ENCODE measurements around the gene CCDC150. TPM values are rescaled to one million over a fixed set of nuclear protein-coding genes. Genes with fewer than 3 reads are reported as not detected.
A peak's percentile ranks its signal among the peaks of the same experiment; 100 is the strongest.
"Not testable (repeated sequence)": the region's sequence is repeated elsewhere in the genome, so short reads cannot be mapped to it uniquely, and the experiment has no call there.

Gene CCDC150
- total and polyA plus RNA-seq, 2 donors from 2014 or later = 2.3 to 7.3 TPM

GRCh38 chr2:196725882-196726281 lies 86.4 kb downstream of the CCDC150 start:
- no peaks in the 10 kb centered on the region for H3K9me3 ChIP-seq (ENCODE audit: control insufficient read depth in 2 of 3, insufficient read depth in 1 of 3, low read length in 3 of 3)
- no peak overlapping the region for H3K27ac ChIP-seq (ENCODE audit: low read depth in 2 of 2, low read length in 2 of 2)
- no peak for TF ChIP-seq CTCF (IDR thresholded peaks at IDR 0.05; ENCODE audit: borderline replicate concordance, extremely low read depth, insufficient read depth)
- no peak for FAIRE-seq
- no peaks in the 10 kb centered on the region for H3K27me3 ChIP-seq (ENCODE audit: control insufficient read depth, insufficient read depth, low read length)
- DNase-seq = no peak
- H3K4me1 ChIP-seq (ENCODE audit: control insufficient read depth in 2 of 3, insufficient read depth in 2 of 3, low read depth in 1 of 3, low read length in 3 of 3) = no peaks in the 10 kb centered on the region
- intact Hi-C loops (cut with DNase I) = no loop called here
- no peak overlapping the region for H3K9ac ChIP-seq (ENCODE audit: low read length in 3 of 3)
- H3K4me3 ChIP-seq (ENCODE audit: low read length in 3 of 3) = no peak overlapping the region
- H3K36me3 ChIP-seq (ENCODE audit: control insufficient read depth in 2 of 3, insufficient read depth in 3 of 3, low read length in 3 of 3) = peaks cover 0 to 5% (median 0%) of the 10 kb centered on the region in 3 donors

GRCh38 chr2:196729418-196729817 lies 89.9 kb downstream of the CCDC150 start:
- H3K4me3 ChIP-seq (ENCODE audit: low read length in 3 of 3) = no peak overlapping the region
- DNase-seq (peak in 1 of 5 donors; percentile 5), FAIRE-seq (no peak)
- H3K9ac ChIP-seq (ENCODE audit: low read length in 3 of 3) = no peak overlapping the region
- H3K27me3 ChIP-seq (ENCODE audit: control insufficient read depth, insufficient read depth, low read length) = no peaks in the 10 kb centered on the region
- H3K36me3 ChIP-seq (ENCODE audit: control insufficient read depth in 2 of 3, insufficient read depth in 3 of 3, low read length in 3 of 3) = peaks cover 0 to 5% (median 0%) of the 10 kb centered on the region in 3 donors
- intact Hi-C loops (cut with DNase I) = no loop called here
- H3K9me3 ChIP-seq (ENCODE audit: control insufficient read depth in 2 of 3, insufficient read depth in 1 of 3, low read length in 3 of 3) = no peaks in the 10 kb centered on the region
- TF ChIP-seq CTCF (IDR thresholded peaks at IDR 0.05; ENCODE audit: borderline replicate concordance, extremely low read depth, insufficient read depth) = no peak
- H3K4me1 ChIP-seq (ENCODE audit: control insufficient read depth in 2 of 3, insufficient read depth in 2 of 3, low read depth in 1 of 3, low read length in 3 of 3) = no peaks in the 10 kb centered on the region
- no peak overlapping the region for H3K27ac ChIP-seq (ENCODE audit: low read depth in 2 of 2, low read length in 2 of 2)

- H3K36me3 ChIP-seq (ENCODE audit: control insufficient read depth in 2 of 3, insufficient read depth in 3 of 3, low read length in 3 of 3); intact Hi-C loops (cut with DNase I); H3K9ac ChIP-seq (ENCODE audit: low read length in 3 of 3); H3K27me3 ChIP-seq (ENCODE audit: control insufficient read depth, insufficient read depth, low read length); H3K4me3 ChIP-seq (ENCODE audit: low read length in 3 of 3); H3K27ac ChIP-seq (ENCODE audit: low read depth in 2 of 2, low read length in 2 of 2); H3K9me3 ChIP-seq (ENCODE audit: control insufficient read depth in 2 of 3, insufficient read depth in 1 of 3, low read length in 3 of 3); H3K4me1 ChIP-seq (ENCODE audit: control insufficient read depth in 2 of 3, insufficient read depth in 2 of 3, low read depth in 1 of 3, low read length in 3 of 3); FAIRE-seq; DNase-seq: not testable (repeated sequence)
These were observed 97.1 kb downstream of the CCDC150 start for GRCh38 chr2:196736646-196737045.

- Histone ChIP-seq H3K27me3 (ENCODE audit: control insufficient read depth, insufficient read depth, low read length) (no peaks in the 10 kb centered on the region), H3K27ac (ENCODE audit: low read depth in 2 of 2, low read length in 2 of 2) (no peak overlapping the region), H3K4me3 (ENCODE audit: low read length in 3 of 3) (no peak overlapping the region), H3K9ac (ENCODE audit: low read length in 3 of 3) (no peak overlapping the region), H3K36me3 (ENCODE audit: control insufficient read depth in 2 of 3, insufficient read depth in 3 of 3, low read length in 3 of 3) (no peaks in the 10 kb centered on the region), H3K9me3 (ENCODE audit: control insufficient read depth in 2 of 3, insufficient read depth in 1 of 3, low read length in 3 of 3) (peaks cover 0 to 1% (median 0%) of the 10 kb centered on the region in 3 donors), H3K4me1 (ENCODE audit: control insufficient read depth in 2 of 3, insufficient read depth in 2 of 3, low read depth in 1 of 3, low read length in 3 of 3) (no peaks in the 10 kb centered on the region)
- no peak for DNase-seq
- no peak for FAIRE-seq
- no peak for TF ChIP-seq CTCF (IDR thresholded peaks at IDR 0.05; ENCODE audit: borderline replicate concordance, extremely low read depth, insufficient read depth)
- intact Hi-C loops (cut with DNase I) = no loop called here
These were observed 97.5 kb downstream of the CCDC150 start for GRCh38 chr2:196737046-196737445.

Measured in kidney (tissue), 14 donors.